H1 (cell line): ENCODE measurements around the gene PYY. TPM values are rescaled to one million over a fixed set of nuclear protein-coding genes. Genes with fewer than 3 reads are reported as not detected.
"Not testable (repeated sequence)": the region's sequence is repeated elsewhere in the genome, so short reads cannot be mapped to it uniquely, and the experiment has no call there.

Experiments
- CTCF ChIA-PET: fragments of 300-600 bp; sonication (Branson Sonifier 250); formaldehyde crosslinking; loops from one replicate; lab custom pipeline; 2021; ENCODE audit not compliant: partially characterized antibody; lab: Charles Lee
- POLR2A ChIA-PET: fragments of 300-600 bp; sonication (Branson Sonifier 250); formaldehyde crosslinking; loops from one replicate; lab custom pipeline; 2021; ENCODE audit warnings: inconsistent platforms; ENCODE audit not compliant: partially characterized antibody; lab: Charles Lee
- DNase-seq, 2 experiments: peaks; one replicate each; pipeline versions ENCODE4 v3.0.0 to v3.0.0-alpha.2; 2010 to 2022; ENCODE audit warnings: low spot score in 2 of 2, low read depth in 1 of 2, mixed read lengths in 1 of 2
- FAIRE-seq: peaks from 2 replicates; lab custom pipeline; 2011; peaks lifted over from hg19 to GRCh38; lab: Jason Lieb, UNC
- H2AFZ ChIP-seq: 2 replicates; pipeline ENCODE4 v1.8.1; 2012; ENCODE audit warnings: low read length, inconsistent platforms
- H2AK5ac ChIP-seq: 2 replicates; pipeline ENCODE4 v1.6.1; 2013; ENCODE audit warnings: low read depth, low read length
- H2BK120ac ChIP-seq: replicated peaks from 2 replicates; pipeline ENCODE3; 2013; ENCODE audit warnings: low read depth, low read length, inconsistent platforms
- H2BK12ac ChIP-seq: 2 replicates; pipeline ENCODE4 v1.6.1; 2013; ENCODE audit warnings: low read depth, low read length
- H2BK15ac ChIP-seq: 2 replicates; pipeline ENCODE4 v1.6.1; 2013; ENCODE audit warnings: low read length
- H2BK20ac ChIP-seq: 2 replicates; pipeline ENCODE4 v1.6.1; 2013; ENCODE audit warnings: low read length
- H2BK5ac ChIP-seq: 2 replicates; pipeline ENCODE4 v1.6.1; 2013; ENCODE audit warnings: low read depth, low read length
- H3K14ac ChIP-seq: 2 replicates; pipeline ENCODE4 v1.6.1; 2013; ENCODE audit warnings: inconsistent platforms; ENCODE audit not compliant: insufficient read length
- H3K18ac ChIP-seq: 2 replicates; pipeline ENCODE4 v1.6.1; 2013; ENCODE audit warnings: low read length; ENCODE audit errors: extremely low read depth
- H3K23ac ChIP-seq: 2 replicates; pipeline ENCODE4 v1.6.1; 2013; ENCODE audit warnings: inconsistent platforms; ENCODE audit not compliant: insufficient read length
- H3K23me2 ChIP-seq: 2 replicates; pipeline ENCODE4 v1.6.1; 2013; ENCODE audit warnings: low read depth, low read length
- H3K27ac ChIP-seq: 2 replicates; pipeline ENCODE4 v1.6.1; 2011; ENCODE audit warnings: low read depth, low read length, inconsistent platforms
- H3K27me3 ChIP-seq, 4 experiments: replicated peaks in 1 of 4; 1 replicate in 1 of 4; 2 replicates in 3 of 4; pipeline versions ENCODE4 v1.6.1 to v1.8.1; 2011 to 2013; ENCODE audit warnings: low read length in 3 of 4, mild to moderate bottlenecking in 3 of 4, inconsistent platforms in 2 of 4, mixed read lengths in 2 of 4, moderate library complexity in 1 of 4; ENCODE audit not compliant: control insufficient read depth in 3 of 4, insufficient read depth in 3 of 4; ENCODE audit errors: extremely low read depth in 1 of 4
- H3K36me3 ChIP-seq, 4 experiments: 2 replicates each; pipeline versions ENCODE4 v1.6.1 to v1.8.1; 2011 to 2013; ENCODE audit warnings: mild to moderate bottlenecking in 4 of 4, low read length in 3 of 4, moderate library complexity in 2 of 4, control low read depth in 1 of 4, inconsistent platforms in 1 of 4; ENCODE audit not compliant: insufficient read depth in 4 of 4, control insufficient read depth in 2 of 4
- H3K4ac ChIP-seq: replicated peaks from 2 replicates; pipeline ENCODE3; 2013; ENCODE audit warnings: low read length, low read depth, mixed read lengths, inconsistent platforms; ENCODE audit not compliant: insufficient read length
- H3K4me1 ChIP-seq, 4 experiments: replicated peaks in 1 of 4; 1 replicate in 1 of 4; 2 replicates in 3 of 4; pipeline versions ENCODE4 v1.6.1 to v1.8.1; 2011 to 2013; ENCODE audit warnings: low read length in 3 of 4, inconsistent platforms in 2 of 4, mixed read lengths in 1 of 4; ENCODE audit not compliant: insufficient read depth in 4 of 4, control insufficient read depth in 3 of 4
- H3K4me2 ChIP-seq, 2 experiments: 2 replicates each; pipeline versions ENCODE4 v1.6.1 to v1.8.1; 2011 to 2013; ENCODE audit warnings: low read depth in 2 of 2, low read length in 2 of 2, control low read depth in 1 of 2, inconsistent platforms in 1 of 2, mild to moderate bottlenecking in 1 of 2; ENCODE audit not compliant: insufficient read depth in 1 of 2
- H3K4me3 ChIP-seq, 4 experiments: fragments of 200-600, 300-600 bp in 1 of 4; sonication (generic), shearing (Covaris generic), sonication (Bioruptor Twin) in 1 of 4; 2 replicates each; pipeline versions ENCODE4 v1.5.1 to v1.8.1; 2011 to 2016; ENCODE audit warnings: low read length in 4 of 4, low read depth in 3 of 4, control low read depth in 2 of 4, inconsistent platforms in 2 of 4, mild to moderate bottlenecking in 2 of 4, mixed read lengths in 1 of 4, moderate library complexity in 1 of 4; ENCODE audit not compliant: insufficient read depth in 2 of 4; ENCODE audit errors: extremely low read depth in 1 of 4
- H3K56ac ChIP-seq: replicated peaks from 2 replicates; pipeline ENCODE3; 2013; ENCODE audit warnings: low read depth, mild to moderate bottlenecking, mixed read lengths, low read length, inconsistent platforms; ENCODE audit not compliant: insufficient read length
- H3K79me1 ChIP-seq: 2 replicates; pipeline ENCODE4 v1.6.1; 2013; ENCODE audit warnings: low read depth, low read length, control low read depth
- H3K79me2 ChIP-seq, 2 experiments: 2 replicates each; pipeline versions ENCODE4 v1.6.1 to v1.8.1; 2012 to 2013; ENCODE audit warnings: low read length in 2 of 2, mild to moderate bottlenecking in 2 of 2, inconsistent platforms in 1 of 2; ENCODE audit not compliant: insufficient read depth in 2 of 2, control insufficient read depth in 1 of 2
- H3K9ac ChIP-seq, 4 experiments: replicated peaks in 1 of 4; 1 replicate in 1 of 4; 2 replicates in 3 of 4; pipeline versions ENCODE4 v1.6.1 to v1.8.1; 2011 to 2013; ENCODE audit warnings: low read depth in 3 of 4, low read length in 3 of 4, control low read depth in 2 of 4, mild to moderate bottlenecking in 2 of 4, moderate library complexity in 2 of 4, inconsistent platforms in 1 of 4; ENCODE audit errors: extremely low read depth in 1 of 4
- H3K9me3 ChIP-seq, 2 experiments: 2 replicates each; pipeline versions ENCODE4 v1.6.1 to v1.8.1; 2012 to 2013; ENCODE audit warnings: mild to moderate bottlenecking in 2 of 2, moderate library complexity in 2 of 2, control low read depth in 1 of 2, inconsistent platforms in 1 of 2, low read depth in 1 of 2, low read length in 1 of 2, mixed read lengths in 1 of 2; ENCODE audit not compliant: insufficient read depth in 2 of 2
- H4K20me1 ChIP-seq, 2 experiments: replicated peaks in 1 of 2; 2 replicates each; pipeline versions ENCODE3 to v1.8.1; 2011 to 2013; ENCODE audit warnings: inconsistent platforms in 2 of 2, low read length in 2 of 2, mild to moderate bottlenecking in 1 of 2; ENCODE audit not compliant: insufficient read depth in 2 of 2, control insufficient read depth in 1 of 2
- H4K5ac ChIP-seq: 2 replicates; pipeline ENCODE4 v1.6.1; 2013; ENCODE audit warnings: low read length, low read depth, mixed read lengths, inconsistent platforms; ENCODE audit not compliant: insufficient read length
- H4K8ac ChIP-seq: 2 replicates; pipeline ENCODE4 v1.8.0; 2013; ENCODE audit warnings: mild to moderate bottlenecking, moderate library complexity, low read length, inconsistent platforms; ENCODE audit not compliant: insufficient read depth; ENCODE audit errors: extremely low read depth
- H4K91ac ChIP-seq: replicated peaks from 2 replicates; pipeline ENCODE3; 2013; ENCODE audit warnings: low read length, mixed read lengths, inconsistent platforms; ENCODE audit not compliant: insufficient read length
- WGBS, 2 experiments: shearing (Covaris generic) in 1 of 2; methylation state at CpG; one replicate each; pipeline versions ENCODE4 v1.1.6 to v1.1.7; 2013 to 2015; ENCODE audit warnings: low lambda C conversion rate in 2 of 2, mixed read lengths in 2 of 2, inconsistent platforms in 1 of 2, low coverage in 1 of 2, missing lambda C conversion rate in 1 of 2; ENCODE audit not compliant: insufficient replicate concordance in 2 of 2, insufficient coverage in 1 of 2, insufficient read length in 1 of 2; ENCODE audit errors: extremely low coverage in 1 of 2, missing lambda C conversion rate in 1 of 2; 5-methylcytosine and 5-hydroxymethylcytosine counted together
- polyA plus RNA-seq, 7 experiments: library from polyadenylated mRNA; depleted of rRNA in 3 of 7; stranded (reverse) in 5 of 7; unstranded in 2 of 7; fragments of >200 nt in 5 of 7; fragments of 200-250 nt in 2 of 7; gene quantifications; 1 replicate in 5 of 7; 2 replicates in 1 of 7; 4 replicates in 1 of 7; pipeline versions ENCODE4 v1.2.1 to v1.2.3, GENCODE V29; 2011 to 2013; ENCODE audit warnings: missing spikeins in 2 of 7, mixed read lengths in 2 of 7
- total RNA-seq: library from RNA; stranded (reverse); fragmentation: NEBNext Ultra II Directional; extraction: Animal tissue kit (Norgen Biotek cat#: 25700); gene quantifications from 2 replicates; pipeline ENCODE4 v1.2.1, GENCODE V29; 2021

PYY gene
- total and polyA plus RNA-seq, 2 of the 8 experiments (the other 6 are each of a cell fraction or from before 2014, with no cell fraction given) = 0.93 to 3.4 TPM

DNA sequence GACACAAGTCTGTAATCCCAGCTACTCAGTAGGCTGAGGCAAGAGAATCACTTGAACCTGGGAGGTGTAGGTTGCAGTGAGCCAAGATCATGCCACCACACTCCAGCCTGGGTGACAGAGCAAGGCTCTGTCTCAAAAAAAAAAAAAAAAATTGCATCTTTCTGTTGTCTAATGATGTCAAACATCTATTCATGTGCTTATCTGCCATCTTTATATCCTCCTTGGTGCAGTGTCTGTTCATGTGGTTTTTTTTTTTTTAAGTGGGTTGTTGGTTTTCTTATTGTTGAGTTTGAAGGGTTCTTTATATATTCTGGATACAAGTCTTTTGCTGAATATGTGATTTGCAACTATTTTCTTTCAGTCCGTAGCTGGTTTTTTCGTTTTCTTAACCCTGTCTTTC is 17.7 kb upstream of the PYY start:
- H2BK12ac ChIP-seq, H4K5ac ChIP-seq, H3K14ac ChIP-seq, POLR2A ChIA-PET, FAIRE-seq, H3K18ac ChIP-seq, H2BK15ac ChIP-seq, H3K27me3 ChIP-seq, H3K79me2 ChIP-seq, H4K91ac ChIP-seq, H3K4me3 ChIP-seq, H3K23ac ChIP-seq, H3K27ac ChIP-seq, H4K20me1 ChIP-seq, H3K79me1 ChIP-seq, H4K8ac ChIP-seq, H3K23me2 ChIP-seq, H3K4me2 ChIP-seq, H2BK20ac ChIP-seq, H3K4me1 ChIP-seq, H2BK120ac ChIP-seq, H3K9me3 ChIP-seq, H3K36me3 ChIP-seq, H2BK5ac ChIP-seq, DNase-seq, H3K9ac ChIP-seq, H2AFZ ChIP-seq, H2AK5ac ChIP-seq, H3K56ac ChIP-seq, H3K4ac ChIP-seq: not testable (repeated sequence)
- CTCF ChIA-PET = interaction anchor here (1.1 to 3.0 kb wide), 5 partner anchors 9 to 31 kb away, joined by 3 to 12 read pairs (median 3); partner anchors contain the start of genes PPY and PYY
- 48% methylated on average over 2 of the region's 2 CpGs; no CpG with 5 or more reads in 1 of the 2 experiments for WGBS, 2 experiments
